HG03565 (cell line): ENCODE measurements around the gene IL1RAPL2.

Experiments used
- ATAC-seq: cut with Tn5 transposase; IDR thresholded peaks from one replicate; pipeline ENCODE4 v1.9.1; 2021; ENCODE audit warnings: mild to moderate bottlenecking, moderate library complexity; ENCODE audit not compliant: unreplicated experiment

IL1RAPL2 gene

GRCh38 chrX:105550043-105550663, 984.2 kb downstream of the IL1RAPL2 start:
- no peak for ATAC-seq

DNA sequence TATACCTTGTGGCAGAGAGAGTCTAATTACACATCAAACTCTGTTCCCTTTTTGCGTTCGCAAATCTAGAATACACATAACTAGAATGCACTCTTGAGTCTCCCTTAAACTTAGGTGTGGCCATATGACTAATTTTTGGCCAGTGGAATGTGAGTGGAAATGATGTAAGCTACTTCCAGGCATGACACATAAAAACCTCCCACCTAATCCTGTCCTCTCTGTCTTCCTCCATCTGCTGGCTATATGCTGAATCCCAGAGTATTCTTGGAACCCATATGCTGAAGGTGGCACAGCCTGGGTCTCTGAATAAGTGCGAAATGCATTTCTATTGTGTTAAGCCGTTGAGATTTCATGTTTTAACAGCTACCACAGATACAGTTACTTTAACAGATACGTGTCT, 986.4 kb downstream of the IL1RAPL2 start:
- ATAC-seq, result no peak

DNA sequence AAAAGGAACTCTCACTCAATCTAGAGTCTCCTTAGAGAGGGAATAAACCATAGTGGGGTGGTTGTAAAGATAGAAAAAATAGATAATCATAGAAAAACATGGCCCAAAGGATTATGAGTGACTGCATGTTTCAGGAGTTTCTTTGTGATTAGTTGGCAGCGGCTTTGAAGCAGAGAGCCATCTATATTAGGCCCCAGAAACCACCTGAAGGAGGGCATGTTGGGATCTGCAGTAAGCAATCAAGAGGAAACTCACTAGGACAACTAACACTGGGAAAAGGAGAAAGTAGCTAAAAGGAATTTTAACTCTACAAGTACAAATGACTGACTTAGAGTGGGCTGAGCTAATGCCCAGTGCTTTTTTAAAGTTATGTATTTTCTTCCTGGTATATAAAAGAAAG, 987.1 kb downstream of the IL1RAPL2 start:
- ATAC-seq, result no peak

DNA sequence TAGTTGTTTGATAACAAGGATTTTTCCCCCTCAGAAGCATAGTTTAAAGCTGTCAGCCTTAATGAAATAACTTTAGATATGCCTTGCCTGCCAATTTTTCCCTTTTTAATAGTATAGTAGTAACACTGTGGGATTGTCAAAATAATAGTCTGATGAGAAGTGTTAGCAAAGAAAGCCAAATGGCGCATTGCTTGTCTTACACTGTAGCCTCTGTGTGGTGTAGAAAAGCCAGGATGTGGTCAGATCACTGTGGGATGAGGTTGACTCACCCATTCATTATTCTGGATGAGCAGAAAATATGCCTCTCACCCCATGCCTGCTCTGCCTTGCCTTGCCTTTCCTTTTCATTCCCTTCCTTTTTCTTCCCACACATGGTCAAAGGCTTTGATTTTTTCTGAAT, 998.5 kb downstream of the IL1RAPL2 start:
- no peak for ATAC-seq

- ATAC-seq, result no peak
Measured at GRCh38 chrX:105565856-105566255, 999.9 kb downstream of the IL1RAPL2 start.

DNA sequence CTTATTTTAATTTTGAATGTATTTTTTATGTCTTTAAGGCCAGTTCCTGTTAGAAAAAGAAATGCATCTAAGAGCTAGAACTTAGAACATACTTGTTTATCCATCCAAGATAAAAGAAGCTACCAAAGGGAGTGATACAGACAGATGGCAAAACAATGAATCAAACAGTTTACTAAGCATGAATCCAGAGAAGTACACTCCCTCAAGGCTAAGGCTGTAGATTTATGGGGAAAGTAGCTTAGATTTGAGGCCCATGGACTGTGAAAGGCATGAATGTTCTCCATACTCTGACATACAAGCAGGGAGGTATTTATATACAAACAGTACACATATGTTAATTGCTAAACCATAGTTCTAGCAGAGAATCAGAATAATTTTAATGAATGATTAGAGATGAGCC, 1001.1 kb downstream of the IL1RAPL2 start:
- ATAC-seq, result no peak

- no peak for ATAC-seq
Measured at GRCh38 chrX:105608745-105609144, 1042.7 kb downstream of the IL1RAPL2 start.

DNA sequence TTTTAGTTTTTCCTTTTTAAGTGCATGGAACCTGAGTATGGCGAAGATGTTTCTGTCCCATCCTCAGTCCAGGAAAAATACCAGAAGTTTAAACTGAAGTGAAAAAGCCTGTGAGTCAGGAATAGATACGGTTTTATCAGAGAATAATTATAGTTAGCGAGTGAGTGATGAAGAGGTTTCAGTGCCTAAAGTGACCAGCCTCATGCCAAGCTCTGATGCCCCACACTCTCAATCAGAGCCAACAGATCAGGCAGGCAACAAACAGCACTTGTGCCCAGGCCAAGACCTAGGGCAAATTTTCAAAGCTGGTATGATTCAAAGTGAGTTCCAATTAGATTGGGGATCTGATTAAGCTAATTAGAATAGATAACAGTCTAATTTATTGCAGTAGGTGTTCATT, 1043.5 kb downstream of the IL1RAPL2 start:
- no peak for ATAC-seq

GRCh38 chrX:105610411-105610810, 1044.4 kb downstream of the IL1RAPL2 start:
- ATAC-seq, result no peak

GRCh38 chrX:105618393-105619101, 1052.5 kb downstream of the IL1RAPL2 start:
- ATAC-seq, result no peak

- ATAC-seq, result no peak
Measured at GRCh38 chrX:105634180-105634579, 1068.2 kb downstream of the IL1RAPL2 start.

- no peak for ATAC-seq
Measured at GRCh38 chrX:105635794-105636193, 1069.8 kb downstream of the IL1RAPL2 start.

- ATAC-seq, result no peak
Measured at GRCh38 chrX:105636667-105637066, 1070.7 kb downstream of the IL1RAPL2 start.

- no peak for ATAC-seq
Measured at GRCh38 chrX:105645667-105646357, 1079.8 kb downstream of the IL1RAPL2 start.

DNA sequence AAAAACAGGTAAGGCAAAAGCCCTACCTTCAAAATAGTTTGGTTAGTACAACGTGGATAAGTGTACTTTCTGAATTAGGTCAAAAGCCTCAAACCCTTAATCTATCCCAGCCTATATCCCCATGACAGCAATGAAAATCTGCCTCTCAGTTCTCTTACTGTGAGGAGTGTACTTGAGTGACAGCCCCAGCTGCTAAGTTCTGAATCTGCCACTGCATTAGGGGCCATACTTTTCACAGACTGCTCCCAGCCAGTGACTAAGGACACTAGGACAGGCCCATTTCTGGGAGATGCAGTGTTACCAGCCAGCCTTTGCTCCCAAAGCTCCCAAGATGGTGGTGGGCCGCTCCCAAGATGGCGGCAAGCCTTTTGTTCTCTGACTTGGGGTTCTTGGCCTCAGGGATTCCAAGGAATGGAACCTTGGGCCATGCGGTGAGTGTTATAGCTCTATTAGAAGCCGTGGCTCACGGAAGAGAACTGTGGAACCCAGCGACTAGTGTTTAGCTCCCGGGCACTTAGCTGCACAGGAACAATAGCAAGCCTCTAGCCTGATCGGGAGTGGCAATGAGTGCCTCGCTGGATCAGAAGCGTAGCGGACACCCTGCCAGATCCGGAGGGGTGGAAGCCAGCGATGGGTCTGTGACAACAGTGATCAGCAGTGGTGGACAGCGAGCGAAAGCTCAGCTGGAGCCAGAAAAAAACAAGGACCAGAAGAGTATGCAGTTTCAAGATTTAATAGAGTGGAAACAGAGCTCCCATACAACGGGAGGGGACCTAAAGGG, 1080.8 kb downstream of the IL1RAPL2 start:
- no peak for ATAC-seq

- no peak for ATAC-seq
Measured at GRCh38 chrX:105647749-105648148, 1081.8 kb downstream of the IL1RAPL2 start.

DNA sequence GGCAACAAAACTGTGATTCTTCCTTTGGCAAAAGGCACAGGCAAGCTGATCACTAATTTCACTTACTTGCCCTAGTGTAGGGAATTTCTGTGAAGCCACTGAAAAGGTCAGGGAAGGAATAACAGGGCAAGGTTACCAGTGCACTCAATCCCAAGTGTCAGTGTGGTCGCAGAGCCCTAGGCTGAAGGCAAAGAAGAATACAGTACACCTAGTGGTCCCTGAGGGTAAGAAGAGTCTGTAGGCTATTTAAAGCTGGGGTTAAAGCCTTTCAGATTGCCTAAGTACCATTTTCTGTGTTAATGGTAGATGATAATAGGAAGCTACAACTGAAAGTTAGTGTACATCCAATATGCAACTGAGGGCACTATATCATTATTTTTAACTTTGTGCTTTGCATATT, 1082.7 kb downstream of the IL1RAPL2 start:
- ATAC-seq, result no peak

DNA sequence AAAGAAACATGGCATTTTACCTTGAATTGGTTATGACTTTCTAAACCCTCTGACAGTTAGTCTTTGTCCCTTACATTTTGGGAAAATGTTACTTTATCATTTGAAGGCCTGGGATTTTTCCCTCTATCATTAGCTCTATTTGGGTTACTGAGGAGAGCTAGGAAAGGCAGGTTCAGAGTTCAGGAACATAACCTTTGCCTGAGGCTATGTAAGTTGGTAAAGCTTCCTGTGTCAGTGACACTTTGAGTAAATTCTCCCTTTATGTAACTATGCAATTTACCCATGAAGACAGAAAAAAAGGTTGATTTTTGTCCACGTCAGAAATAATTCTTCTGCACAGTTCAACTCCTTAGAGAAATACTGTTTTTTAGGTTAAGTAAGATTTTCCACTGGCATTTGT, 1084.6 kb downstream of the IL1RAPL2 start:
- ATAC-seq, result no peak

- ATAC-seq, result no peak
Measured at GRCh38 chrX:105650986-105651385, 1085.0 kb downstream of the IL1RAPL2 start.

- ATAC-seq, result no peak
Measured at GRCh38 chrX:105653891-105654290, 1087.9 kb downstream of the IL1RAPL2 start.

- ATAC-seq, result no peak
Measured at GRCh38 chrX:105658136-105658535, 1092.1 kb downstream of the IL1RAPL2 start.
